Measurements from ENCODE around the gene RASGRF1.
"Not testable (repeated sequence)": the region's sequence is repeated elsewhere in the genome, so short reads cannot be mapped to it uniquely, and the experiment has no call there.

RASGRF1 gene

GRCh38 chr15:79036323-79036722, 54.3 kb downstream of the RASGRF1 start:
- no peak for DNase-seq (ENCODE audit: low read depth)

- no peak for DNase-seq (ENCODE audit: low read depth)
These were observed 54.8 kb downstream of the RASGRF1 start for GRCh38 chr15:79035814-79036213.

- DNase-seq (ENCODE audit: low read depth): no peak
These were observed 55.4 kb downstream of the RASGRF1 start for GRCh38 chr15:79035111-79035601.

- no peak for DNase-seq (ENCODE audit: low read depth)
These were observed 56.3 kb downstream of the RASGRF1 start for GRCh38 chr15:79034284-79034683.

- DNase-seq (ENCODE audit: low read depth): no peak
These were observed 57.9 kb downstream of the RASGRF1 start for GRCh38 chr15:79032656-79033055.

GRCh38 chr15:79031821-79032220, 58.8 kb downstream of the RASGRF1 start:
- no peak for DNase-seq (ENCODE audit: low read depth)

- DNase-seq (ENCODE audit: low read depth): no peak
These were observed 59.4 kb downstream of the RASGRF1 start for GRCh38 chr15:79031201-79031600.

GRCh38 chr15:79030470-79030869, 60.1 kb downstream of the RASGRF1 start:
- no peak for DNase-seq (ENCODE audit: low read depth)

- no peak for DNase-seq (ENCODE audit: low read depth)
These were observed 62.1 kb downstream of the RASGRF1 start for GRCh38 chr15:79028411-79028964.

GRCh38 chr15:79027532-79028410, 62.8 kb downstream of the RASGRF1 start:
- no peak for DNase-seq (ENCODE audit: low read depth)

- DNase-seq (ENCODE audit: low read depth): no peak
These were observed 64.8 kb downstream of the RASGRF1 start for GRCh38 chr15:79025802-79026201.

GRCh38 chr15:79025201-79025600, 65.4 kb downstream of the RASGRF1 start:
- no peak for DNase-seq (ENCODE audit: low read depth)

- DNase-seq (ENCODE audit: low read depth): not testable (repeated sequence)
These were observed 66.1 kb downstream of the RASGRF1 start for GRCh38 chr15:79024493-79024892.

GRCh38 chr15:79023918-79024317, 66.7 kb downstream of the RASGRF1 start:
- no peak for DNase-seq (ENCODE audit: low read depth)

GRCh38 chr15:79023546-79023890, 67.1 kb downstream of the RASGRF1 start:
- DNase-seq (ENCODE audit: low read depth): no peak

- DNase-seq (ENCODE audit: low read depth): no peak
These were observed 71.6 kb downstream of the RASGRF1 start for GRCh38 chr15:79018960-79019359.

- no peak for DNase-seq (ENCODE audit: low read depth)
These were observed 72.6 kb downstream of the RASGRF1 start for GRCh38 chr15:79017953-79018352.

GRCh38 chr15:79016527-79017170, 73.9 kb downstream of the RASGRF1 start:
- no peak for DNase-seq (ENCODE audit: low read depth)

- no peak for DNase-seq (ENCODE audit: low read depth)
These were observed 75.2 kb downstream of the RASGRF1 start for GRCh38 chr15:79015416-79015815.

- DNase-seq (ENCODE audit: low read depth): no peak
These were observed 80.3 kb downstream of the RASGRF1 start for GRCh38 chr15:79010278-79010677.

GRCh38 chr15:79009379-79009778, 81.2 kb downstream of the RASGRF1 start:
- no peak for DNase-seq (ENCODE audit: low read depth)

- DNase-seq (ENCODE audit: low read depth): no peak
These were observed 81.9 kb downstream of the RASGRF1 start for GRCh38 chr15:79008659-79009058.

GRCh38 chr15:79007066-79007465, 83.5 kb downstream of the RASGRF1 start:
- DNase-seq (ENCODE audit: low read depth): no peak

All from stimulated activated CD8-positive, alpha-beta memory T cell treated with anti-CD3 and anti-CD28 coated beads, Interleukin-15, amount 100 ng/mL, for 24 hours (primary cell).